NCI-H69 (cell line): Measurements from ENCODE around the gene TMEM203.

Source experiments
- DNase-seq: peaks from one replicate; lab custom pipeline; 2025; lab: John Stamatoyannopoulos, UW

TMEM203 gene

DNA sequence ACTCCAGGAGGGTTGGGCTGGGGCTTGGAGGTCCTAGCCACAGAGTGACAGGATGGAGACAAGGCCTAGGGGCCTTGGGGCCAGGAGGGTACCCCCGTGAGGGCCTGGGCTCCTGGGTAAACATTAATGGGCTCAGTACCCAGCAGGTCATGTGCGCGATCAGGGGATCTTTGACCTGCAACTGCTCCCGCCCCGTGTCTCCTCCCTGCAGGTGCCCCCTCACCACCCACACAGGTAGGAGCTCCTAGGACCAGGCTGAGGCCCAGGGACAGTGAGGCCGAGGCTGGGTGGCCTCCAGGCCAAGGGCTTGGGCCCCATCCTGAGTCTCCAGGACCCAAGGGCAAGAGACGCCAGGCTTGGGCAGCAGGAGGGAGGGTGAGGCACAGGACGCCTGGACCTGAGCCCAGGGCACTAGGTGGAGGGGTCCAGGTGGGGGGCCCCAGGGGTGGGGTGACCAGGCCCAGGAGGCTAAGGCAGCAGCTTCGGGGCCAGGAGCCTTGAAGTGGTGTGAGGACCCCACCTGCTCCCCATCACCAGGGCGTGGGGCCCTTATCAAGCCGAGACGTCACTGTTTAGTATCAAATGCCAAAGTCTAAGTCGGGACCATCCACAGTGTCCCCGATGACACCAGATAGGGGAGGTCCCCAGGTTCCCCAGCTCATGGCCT is 25.4 kb upstream of the TMEM203 start, which contains the start of gene SLC34A3:
Gene SLC34A3 (plus strand): TSS at position 197 of the 667 bp plus-strand sequence. CDS start 802 bp downstream, outside the sequence.
- DNase-seq = no peak

DNA sequence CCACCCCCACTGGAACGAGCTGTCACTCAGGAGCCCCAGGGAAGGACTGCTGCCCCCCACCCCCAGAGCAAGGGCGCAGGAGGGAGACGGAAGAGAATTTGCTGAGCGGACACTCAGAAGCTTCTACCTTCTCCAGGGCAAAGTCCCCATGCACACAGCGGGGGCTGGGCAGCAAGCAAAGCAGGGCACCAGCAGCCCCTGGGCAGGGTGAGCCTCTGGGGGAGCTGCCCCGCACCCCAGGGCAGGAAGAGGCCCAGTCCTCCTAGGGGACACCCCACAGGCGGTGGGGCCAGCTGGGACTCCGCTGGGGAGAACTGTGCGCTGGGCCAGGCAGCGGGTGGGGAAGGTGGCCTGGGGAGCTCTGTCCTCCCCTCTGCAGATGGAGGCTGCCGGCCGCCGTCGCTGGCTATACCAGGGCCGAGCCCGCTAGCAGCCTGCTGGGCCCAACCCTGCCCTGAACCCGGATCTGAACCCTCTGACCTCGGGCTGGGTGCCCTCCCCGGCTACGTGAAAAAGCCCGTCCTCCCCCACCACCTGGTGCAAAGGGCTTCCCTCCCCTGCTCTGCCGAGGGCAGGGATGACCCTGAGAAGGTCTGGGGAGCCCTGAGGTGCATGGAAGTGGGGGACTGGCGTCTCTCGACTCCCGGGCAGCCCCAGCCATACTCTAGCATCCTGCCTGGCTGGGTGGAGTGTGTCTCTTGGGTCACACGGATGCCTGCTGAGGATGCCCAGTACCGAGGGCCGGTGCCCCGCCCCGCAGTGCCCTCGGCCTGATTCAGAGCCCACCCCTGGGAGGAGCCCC is 24.7 kb upstream of the TMEM203 start:
- DNase-seq = no peak

DNA sequence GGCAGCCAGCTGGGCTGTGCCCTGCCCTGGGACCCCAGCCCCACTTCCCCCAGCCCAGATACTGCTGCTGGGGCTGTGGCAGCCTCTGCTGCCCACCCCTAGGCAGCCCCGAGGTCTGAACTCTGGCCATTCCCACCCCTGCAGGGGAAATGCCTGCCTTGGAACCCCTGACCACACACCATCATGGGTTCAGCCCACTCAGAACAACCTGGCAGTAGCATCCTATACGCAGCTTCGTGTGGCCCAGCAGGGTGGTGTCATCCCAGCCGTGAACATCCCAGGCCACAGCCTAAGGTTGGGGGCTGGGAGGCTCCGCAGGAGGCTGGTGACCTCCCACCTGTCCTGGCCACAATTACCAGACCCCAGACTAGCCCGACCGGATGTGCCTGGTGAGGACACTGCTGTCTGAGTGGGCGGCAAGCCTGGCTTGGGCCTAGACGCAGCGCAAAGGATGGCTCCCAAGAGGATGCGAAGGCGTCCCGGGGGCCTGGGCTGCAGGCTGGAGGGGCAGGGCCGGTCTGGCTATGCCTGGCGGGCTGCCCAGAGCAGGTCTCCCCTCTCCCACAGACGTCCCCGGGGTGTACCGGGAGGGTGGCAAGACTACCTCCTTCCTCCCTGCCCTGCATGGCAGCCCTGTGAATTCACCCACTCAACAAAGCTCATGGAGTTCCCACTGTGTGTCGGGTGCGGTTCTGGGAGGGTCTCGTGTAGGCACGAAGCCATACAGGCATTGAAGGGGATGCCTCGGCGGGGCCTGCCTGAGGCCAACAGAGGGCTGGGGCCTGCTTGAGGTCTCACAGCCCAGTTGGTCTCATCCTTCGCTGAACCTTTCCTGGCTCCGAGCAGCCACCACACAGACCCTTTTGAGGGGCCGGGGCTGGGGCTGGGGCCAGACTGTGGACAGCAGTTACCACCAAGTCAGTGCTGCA is 23.8 kb upstream of the TMEM203 start:
- no peak for DNase-seq

DNA sequence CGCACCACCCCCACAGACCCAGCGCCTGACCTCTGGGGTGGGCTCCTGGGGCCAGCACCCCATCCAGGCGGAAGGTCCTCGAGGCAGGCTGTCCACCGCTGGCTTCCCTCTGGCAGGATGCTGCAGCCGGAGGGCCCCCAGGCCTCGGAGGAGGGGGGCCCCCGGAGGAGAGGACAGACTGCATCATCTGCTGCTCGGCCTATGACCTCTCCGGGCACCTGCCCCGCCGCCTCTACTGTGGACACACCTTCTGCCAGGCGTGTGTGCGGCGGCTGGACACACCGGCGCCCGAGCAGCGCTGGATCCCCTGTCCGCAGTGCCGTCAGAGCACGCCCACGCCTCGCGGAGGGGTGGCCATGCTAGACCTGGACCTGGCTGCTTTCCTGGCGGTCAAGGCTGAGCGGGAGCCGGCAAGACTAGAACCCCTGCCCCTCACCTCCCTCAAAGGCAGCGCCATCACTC is 23.1 kb upstream of the TMEM203 start:
- DNase-seq = no peak

DNA sequence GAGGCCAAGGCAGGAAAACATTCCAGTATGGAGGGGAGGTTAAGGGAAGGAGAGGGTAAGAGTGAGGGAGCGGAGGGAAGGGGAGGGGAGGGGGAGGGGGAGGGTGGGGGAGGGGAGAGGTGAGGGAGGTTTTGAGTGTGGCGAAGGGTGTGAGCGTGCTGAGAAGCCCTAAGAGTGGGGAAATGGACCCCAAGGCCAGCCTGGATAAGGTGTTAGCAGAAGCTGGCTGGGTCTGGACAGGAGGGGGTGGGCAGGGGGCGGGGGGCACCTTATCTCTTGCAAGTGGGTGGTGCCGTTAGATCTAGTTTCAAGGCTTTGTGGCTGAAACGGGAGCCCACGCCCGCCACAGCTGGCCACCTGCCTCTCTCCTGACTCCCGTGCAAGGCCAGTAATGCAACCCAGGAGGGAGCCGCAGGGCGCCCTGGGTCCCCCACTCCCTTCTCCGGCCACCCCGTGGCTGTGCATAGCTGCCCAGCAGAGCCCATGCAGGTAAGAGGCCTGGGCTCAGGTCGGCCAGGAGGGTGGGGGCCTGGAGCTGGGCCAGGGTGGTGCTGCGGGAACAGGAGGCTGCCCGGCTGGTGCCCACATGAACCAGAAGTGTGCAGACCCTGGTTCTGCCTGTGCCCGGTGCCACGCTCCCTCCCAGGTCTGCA is 22.5 kb upstream of the TMEM203 start:
- no peak for DNase-seq

DNA sequence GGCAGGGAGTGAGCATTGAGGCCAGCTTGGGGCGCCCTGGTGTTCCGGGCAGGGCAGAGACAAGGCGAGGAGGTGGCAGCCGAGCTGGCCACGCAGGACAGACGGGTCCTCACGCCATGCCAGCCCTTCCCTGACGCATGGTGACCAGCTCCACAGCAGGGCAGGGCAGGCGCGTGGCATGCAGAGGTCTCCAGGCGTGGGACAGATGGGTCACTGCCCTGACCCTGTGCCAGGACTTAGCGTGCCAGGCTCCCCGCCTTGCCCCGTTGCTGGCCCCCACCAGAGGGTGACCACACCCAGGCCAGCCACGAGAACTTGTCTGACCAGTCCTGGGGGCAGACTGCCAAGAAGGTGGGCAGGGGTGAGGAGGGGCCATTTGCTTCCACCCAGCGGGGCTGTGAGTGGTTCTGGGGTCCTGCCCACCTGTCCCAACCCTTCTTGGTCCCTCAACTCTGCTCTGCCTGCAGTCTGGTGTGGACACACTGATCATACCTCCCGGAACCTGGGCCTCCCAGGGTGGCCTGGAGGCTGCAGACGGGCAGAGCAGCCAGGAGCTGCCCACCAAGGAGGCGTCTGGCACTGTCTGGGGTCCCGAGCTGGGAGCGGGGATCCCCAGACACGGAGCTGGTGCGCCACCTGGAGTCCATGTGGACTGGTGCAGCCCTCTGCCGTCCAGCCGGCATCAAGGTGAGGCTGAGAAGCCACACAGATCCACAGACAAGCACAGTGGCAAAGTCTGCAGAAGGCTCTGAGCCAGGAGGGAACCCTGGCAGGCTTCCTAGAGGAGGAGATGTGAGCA is 21.8 kb upstream of the TMEM203 start, which contains the start of gene RNF224:
Gene RNF224 (plus strand): TSS at position 449 of the 799 bp plus-strand sequence. CDS start 834 bp downstream, outside the sequence.
- peak; percentile 84 for DNase-seq

DNA sequence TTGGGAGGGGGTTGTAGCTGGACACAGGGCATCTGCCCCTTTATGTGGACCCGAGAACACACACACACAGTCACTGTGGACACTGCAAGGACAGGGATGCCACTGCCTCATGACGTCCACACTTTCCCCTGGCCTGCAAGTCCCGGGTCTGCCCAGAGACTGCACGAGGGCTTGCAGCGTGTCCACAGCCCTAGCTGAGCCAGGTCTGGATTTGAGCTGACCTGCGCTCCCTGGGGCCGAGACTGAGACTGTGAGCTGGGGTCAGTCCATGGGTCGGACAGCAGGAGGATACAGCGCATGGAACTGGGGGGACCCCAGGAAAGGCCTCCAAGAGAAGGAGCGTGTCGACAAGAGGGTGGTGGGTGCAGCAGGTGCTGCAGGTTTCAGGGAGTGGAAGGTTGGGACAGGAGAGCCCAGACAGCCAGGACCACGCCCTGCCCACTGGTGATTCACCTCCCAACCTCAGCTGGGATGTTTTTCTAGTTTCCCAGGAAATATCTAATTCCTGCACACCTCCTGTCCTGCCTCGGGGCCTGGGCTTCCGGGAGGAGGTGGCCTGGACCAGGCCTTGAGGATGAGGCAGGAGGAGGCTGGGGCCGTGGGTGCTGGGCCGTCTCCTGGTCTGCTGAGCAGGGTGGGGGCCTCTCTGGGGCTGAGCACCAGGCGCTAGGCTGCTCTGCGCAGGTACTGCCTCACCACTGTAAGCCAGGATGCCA is 21.0 kb upstream of the TMEM203 start:
- DNase-seq = no peak

DNA sequence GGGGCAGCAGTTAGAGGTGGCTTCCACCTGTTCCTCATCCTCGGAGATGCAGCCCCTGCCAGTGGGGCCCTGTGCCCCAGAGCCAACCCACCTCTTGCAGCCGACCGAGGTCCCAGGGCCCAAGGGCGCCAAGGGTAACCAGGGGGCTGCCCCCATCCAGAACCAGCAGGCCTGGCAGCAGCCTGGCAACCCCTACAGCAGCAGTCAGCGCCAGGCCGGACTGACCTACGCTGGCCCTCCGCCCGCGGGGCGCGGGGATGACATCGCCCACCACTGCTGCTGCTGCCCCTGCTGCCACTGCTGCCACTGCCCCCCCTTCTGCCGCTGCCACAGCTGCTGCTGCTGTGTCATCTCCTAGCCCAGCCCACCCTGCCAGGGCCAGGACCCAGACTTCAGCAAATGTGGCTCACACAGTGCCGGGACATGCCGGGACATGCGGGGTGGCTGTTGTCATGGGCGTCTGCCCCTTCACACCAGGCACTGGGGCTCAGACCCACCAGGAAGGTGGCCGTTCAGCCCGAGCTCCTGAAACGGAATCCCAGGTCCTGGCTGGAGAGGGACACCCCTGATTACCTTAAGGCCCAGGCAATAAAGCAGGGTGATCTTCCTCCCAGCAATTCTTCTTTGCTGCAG is 20.4 kb upstream of the TMEM203 start:
- DNase-seq = no peak

DNA sequence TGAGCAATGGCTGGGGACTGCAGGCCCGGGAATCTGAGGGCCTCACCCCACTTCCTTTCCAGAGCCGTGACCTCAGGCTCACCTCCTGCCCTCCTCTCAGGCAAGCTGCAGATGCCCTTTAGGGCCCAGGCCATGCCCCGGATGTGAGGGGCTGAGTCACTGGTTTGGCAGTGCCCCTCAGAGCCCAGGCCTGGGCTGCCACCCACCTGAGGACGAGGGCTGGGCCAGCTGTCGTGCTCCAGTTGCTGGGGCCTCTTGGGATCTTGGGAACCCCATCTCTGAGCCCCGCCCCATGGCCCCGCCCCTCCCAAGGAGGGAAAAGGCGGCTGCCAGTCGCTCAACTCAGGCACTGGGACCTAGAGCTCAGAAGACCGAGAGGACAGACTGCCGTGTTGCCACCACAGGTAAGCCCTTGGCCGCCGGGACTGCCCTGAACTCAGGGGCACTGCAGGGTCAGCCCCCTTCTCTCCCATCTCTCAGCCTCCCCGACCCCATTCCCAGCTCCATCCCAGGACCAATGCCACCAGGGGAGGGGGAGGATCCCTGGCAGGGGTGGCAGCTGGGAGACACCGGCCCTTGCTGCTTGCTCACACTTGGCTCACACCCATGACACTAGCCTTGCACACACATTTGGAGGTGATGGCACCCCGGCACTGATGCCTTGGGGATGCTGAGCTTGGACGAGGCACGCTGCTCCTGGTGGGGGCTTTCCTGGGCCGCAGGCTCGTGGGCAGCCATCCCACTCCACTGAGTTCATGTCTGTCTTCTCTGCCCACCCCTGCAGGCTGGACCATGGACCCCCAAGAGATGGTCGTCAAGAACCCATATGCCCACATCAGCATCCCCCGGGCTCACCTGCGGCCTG is 19.6 kb upstream of the TMEM203 start, which contains the start of gene CYSRT1:
Gene CYSRT1 (plus strand): TSS at position 345 of the 865 bp plus-strand sequence. CDS start 448 bp downstream, at position 793.
- DNase-seq = no peak

DNA sequence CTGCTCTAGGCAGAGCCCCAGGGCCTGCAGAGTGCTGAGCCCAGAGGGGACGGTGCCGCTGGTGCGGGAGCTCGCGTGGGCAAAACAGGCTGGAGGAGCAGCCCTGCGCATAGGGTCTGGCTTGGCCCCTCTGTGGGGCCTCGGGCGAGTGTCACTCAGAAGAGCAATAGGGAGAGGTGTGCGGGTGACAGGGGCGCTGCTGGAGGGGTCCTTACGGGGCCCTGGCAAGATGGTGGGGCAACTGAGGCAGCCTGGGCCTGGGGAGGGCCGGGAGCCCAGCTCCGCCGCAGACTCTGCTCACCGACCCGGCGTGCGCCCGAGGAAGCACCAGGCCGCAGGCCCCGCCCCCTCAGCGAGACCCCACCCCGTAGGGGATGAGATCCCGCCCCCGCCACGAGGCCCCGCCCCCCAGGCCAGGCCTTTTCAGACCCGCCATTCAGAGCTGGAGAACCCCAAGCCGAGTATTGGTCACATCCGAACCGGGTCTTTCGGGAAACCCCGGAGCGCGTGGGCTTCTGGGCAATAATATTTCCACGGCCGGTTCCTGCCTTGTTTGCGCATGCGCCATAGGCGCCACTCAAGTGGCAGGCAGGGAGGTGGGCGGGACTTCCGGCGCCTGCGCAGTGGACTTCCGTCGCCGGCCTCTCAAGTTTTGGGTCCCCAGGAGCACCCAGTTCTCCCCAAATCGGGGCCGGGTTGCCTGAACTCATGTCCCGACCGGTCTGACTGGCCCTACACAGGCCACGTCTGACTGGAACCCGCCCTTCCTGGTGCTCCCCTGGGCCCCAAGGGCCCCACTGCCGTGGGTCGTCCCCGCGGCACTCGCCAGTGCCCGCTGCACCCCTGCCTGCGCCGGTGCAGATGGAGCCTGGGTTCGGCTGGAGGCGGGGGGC is 17.9 kb upstream of the TMEM203 start:
- peak; percentile 99 for DNase-seq

DNA sequence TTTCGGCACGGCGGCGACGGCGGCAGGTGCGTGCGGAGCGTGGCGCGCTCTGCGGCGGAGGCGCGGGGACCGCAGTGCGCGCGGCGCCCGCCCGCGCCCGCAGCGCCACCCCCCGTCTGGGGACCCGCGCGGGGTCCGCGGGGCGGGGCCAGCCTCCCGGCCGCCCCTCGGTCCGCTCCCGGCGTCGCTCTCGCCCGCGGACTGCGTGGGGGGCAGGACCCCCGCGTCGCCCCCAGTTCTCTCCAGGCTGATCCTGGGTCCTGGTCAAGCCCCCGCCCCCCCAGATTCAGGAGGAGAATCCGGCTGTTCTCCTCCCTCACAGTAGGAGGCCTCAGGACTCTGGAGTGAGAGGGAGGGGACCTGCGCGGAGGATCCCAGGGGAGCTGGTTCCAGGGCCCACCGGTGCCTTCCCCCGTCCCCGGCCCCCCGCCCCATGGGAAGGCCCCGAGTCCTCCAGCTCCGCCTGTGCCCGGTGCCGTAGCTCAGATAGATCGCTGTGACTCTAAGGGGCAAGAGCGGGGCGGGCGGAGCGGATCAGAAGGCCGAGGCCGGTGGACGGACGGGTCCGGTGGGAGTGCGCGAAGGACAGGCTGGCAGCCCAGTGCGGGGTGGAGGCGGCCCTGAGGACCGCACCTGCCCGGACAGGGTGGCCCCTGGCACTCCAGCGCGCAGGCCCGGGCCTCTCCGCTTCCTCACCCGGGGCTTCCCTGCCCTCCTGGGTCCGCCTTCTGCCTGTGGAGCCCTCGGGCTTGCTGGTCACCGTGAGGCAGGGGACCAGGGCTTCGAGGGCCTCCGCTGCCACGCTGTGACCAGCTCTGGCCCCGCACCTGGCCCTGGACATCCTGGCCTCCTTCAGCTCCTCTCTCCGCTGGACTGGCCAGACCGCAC is 17.0 kb upstream of the TMEM203 start, which contains the start of gene RNF208:
Gene RNF208 (minus strand): TSS at position 51 of the 888 bp plus-strand sequence. CDS start 1,028 bp downstream, outside the sequence.
- peak; percentile 59 for DNase-seq

DNA sequence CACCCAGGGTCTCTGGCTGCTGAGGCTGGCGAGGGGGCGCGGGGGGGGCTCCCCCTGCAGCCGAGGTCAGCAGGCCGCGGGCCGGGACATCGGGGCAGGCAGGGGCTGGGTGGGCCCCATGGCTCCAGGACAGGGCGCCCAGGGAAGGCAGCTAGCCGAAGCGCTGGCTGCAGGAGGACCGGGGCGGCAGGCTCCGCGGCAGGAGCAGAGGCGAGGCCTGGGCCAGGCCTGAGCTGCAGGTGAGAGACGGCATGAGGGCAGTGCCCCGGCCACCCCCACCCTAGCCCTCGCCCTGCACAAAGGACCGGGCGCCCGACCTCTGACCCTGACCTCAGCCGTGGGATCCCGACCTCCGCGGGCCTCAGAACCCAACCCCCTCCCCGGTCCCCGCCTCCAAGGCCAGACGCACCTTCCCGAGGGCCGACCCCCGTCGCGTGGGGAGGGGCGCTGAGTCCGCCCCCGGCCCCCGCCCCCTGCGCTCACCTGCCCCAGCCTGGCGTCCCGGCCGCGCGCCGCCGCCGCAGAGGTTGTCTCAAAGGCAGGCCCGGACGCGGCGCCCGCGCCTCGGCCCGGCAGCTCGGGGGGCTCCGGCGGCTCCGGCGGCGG is 16.2 kb upstream of the TMEM203 start:
- peak; percentile 63 for DNase-seq

DNA sequence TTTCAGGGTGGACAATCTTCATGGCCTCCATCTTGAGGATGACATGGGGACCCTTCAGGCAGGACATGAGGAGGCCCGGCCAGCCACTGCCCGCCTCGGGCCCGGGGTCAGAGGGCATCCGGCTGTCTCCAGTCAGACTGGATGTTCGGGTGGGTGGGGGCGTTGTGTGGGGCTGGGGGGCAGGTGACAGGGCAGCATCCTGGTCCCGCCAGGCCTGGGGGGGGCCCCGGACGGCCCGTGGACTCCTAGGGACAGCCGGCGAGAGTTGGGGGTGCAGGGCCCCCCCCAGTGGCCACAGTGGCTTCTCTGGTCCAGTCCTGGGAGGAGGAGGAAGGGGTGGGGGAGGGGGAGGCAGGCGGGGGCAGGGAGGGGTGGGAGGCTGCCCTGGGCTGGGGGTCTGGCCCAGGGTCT is 15.7 kb upstream of the TMEM203 start:
- no peak for DNase-seq

DNA sequence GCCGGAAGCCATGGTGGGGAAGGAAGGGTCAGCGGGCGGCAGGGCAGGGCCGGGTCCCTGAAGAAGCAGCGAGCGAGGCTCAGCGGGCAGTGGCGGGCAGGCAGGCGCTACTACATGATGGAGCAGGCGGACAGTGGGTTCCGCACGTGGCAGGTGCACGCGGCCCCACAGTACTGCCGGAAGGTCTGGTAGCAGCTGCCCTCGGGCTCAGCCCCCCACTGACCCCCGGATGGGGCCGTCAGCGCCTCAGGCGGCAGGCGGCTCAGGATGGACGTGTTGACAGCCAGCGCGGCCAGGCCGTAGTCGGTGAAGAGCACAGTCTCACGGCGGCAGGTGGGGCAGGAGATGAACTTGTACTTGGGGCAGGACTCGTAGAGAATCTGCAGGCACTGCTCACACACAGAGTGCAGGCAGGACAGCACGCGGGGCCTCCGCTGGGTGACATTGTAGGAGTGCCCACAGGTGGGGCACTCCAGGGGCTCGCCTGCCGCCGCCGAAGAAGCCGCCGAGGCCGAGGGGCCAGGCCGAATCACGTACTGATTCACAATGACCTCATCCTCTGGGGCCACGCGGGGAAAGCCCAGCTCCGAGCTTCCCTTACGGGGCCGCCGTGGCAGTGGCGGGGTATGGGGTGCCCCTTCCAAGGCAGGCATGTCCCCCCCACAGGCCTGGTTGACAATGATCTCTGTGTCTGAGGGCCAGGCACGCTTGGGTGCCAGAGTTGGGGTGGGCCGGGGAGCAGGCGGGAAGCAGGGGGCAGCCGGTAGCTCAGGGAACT is 15.1 kb upstream of the TMEM203 start:
- DNase-seq = no peak

DNA sequence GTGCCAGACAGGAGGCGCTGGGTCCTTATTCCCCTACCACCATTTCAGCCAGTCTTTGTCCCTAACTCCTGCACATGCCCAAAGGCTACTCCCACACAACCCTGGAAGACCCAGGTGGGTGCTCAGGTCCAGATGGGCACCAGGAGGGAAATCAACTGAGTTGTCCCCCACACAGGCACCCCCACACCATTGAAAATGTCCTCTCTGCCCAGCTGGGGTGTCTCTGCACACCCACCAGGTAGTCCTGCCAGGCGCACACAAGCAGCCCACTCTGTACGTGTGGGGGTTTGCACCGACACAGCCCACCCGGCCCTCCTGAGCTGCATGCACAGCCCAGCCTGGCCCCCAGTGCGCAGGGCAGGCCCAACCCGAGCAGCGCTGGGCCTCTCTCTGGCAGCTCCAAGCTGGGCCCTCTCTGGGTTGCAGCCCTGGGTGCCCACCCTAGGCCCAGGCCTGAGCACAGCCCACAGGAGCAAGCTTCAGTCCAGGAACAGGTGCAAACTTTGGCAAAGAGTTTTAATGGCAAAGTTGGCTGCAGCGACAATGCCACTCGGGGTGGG is 14.4 kb upstream of the TMEM203 start:
- no peak for DNase-seq
